GM23248 (cell line): Measurements from ENCODE around the gene PYGL.

ENCODE experiments used
- EZH2 ChIP-seq: fragments of 200-600 bp; sonication (generic); IDR thresholded peaks from 2 replicates; pipeline ENCODE4 v1.6.1; 2018; ENCODE audit warnings: antibody characterized with exemption, mild to moderate bottlenecking; ENCODE audit not compliant: insufficient read depth, poor library complexity, severe bottlenecking
- EZH2phosphoT487 ChIP-seq: fragments of 200-600 bp; sonication (generic); IDR thresholded peaks from 2 replicates; pipeline ENCODE4 v1.6.1; 2018; ENCODE audit warnings: antibody characterized with exemption, moderate library complexity, mild to moderate bottlenecking, low read depth; ENCODE audit not compliant: insufficient read depth

DNA sequence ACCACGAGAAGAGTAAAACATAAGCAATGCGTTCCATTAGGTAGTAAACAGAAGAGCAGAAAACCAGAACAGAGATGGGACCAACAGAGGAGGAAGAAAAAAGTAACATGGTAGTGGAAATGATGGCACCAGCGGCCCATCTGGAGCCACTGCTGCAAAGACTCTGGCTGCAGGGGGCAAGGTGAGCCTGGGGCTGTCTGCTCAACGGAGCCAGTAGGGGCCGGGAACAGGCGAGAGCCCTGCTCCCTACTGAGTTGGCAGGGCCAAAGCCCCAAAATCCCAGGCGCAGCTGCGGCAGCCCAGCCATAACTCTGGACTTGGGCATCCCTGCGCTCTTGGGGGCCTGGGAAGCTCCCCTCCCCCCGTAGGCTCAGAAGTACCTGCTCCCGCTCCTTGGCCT, 28.5 kb upstream of the PYGL start:
- TF ChIP-seq EZH2phosphoT487: no peak
- no peak for TF ChIP-seq EZH2
